ENCODE measurements around the gene HOXB7. TPM values are rescaled to one million over a fixed set of nuclear protein-coding genes. Genes with fewer than 3 reads are reported as not detected.

The HOXB7 gene
- total RNA-seq, 1 donor from 2014 or later, result 15.0 TPM

GRCh38 chr17:48575066-48575582 lies 35.7 kb downstream of the HOXB7 start:
- Histone ChIP-seq H3K4me3 (peak overlapping the region; percentile 15 to 75), H3K36me3 (no peaks in the 10 kb centered on the region), H3K27me3 (no peaks in the 10 kb centered on the region), H3K9me3 (no peaks in the 10 kb centered on the region), H3K27ac (peak overlapping the region; percentile 93 to 97), H3K4me1 (peaks cover 4 to 65% of the 10 kb centered on the region in 2 donors)
- DNase-seq (ENCODE audit: low spot score in 2 of 2), result no peak
- TF ChIP-seq CTCF (IDR thresholded peaks at IDR 0.05), result no peak
- intact Hi-C loops (cut with DNase I), result no loop called here

GRCh38 chr17:48574505-48575065 lies 36.2 kb downstream of the HOXB7 start:
- Histone ChIP-seq H3K27ac (peak overlapping the region; percentile 93 to 97), H3K36me3 (no peaks in the 10 kb centered on the region), H3K27me3 (no peaks in the 10 kb centered on the region), H3K9me3 (no peaks in the 10 kb centered on the region), H3K4me3 (peak overlapping the region; percentile 27 to 75), H3K4me1 (peaks cover 7 to 71% of the 10 kb centered on the region in 2 donors)
- DNase-seq (ENCODE audit: low spot score in 2 of 2), result no peak
- TF ChIP-seq CTCF (IDR thresholded peaks at IDR 0.05), result no peak
- intact Hi-C loops (cut with DNase I), result no loop called here

DNA sequence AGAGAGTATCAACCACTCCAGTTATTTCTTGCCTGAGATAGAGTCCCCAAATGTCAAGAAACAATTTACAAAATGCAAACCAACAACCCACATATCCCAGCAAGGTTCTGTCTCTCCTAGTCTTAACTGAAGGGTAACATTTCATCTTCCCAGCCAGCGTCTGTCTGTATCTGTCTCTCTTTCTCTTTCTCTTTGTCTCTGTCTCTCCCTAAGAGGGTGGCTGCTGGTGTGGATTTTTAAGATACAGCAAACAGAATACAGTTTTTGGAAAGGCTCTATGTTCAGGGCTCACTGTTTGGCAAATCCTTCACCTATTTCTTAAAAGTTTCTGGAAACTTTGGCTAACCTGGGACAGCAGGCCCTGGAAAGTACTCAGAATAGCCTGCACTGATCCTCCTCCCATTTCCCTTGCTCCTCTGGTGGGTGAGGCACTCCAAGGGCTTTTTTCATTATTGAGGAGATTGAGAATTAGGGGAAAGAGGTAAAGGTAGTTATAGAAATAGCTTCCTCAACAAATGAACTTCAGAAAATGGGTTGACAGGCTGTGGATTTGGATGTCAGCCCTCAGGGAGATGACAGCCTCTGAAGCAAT lies 38.9 kb downstream of the HOXB7 start:
- no peaks in the 10 kb centered on the region for H3K36me3 ChIP-seq
- H3K27ac ChIP-seq, result peak overlapping the region; percentile 93 to 97
- intact Hi-C loops (cut with DNase I), result loop anchor here (2.0 kb wide), 1 partner anchor 17 kb away; no protein-coding TSS in a partner anchor
- DNase-seq (ENCODE audit: low spot score in 2 of 2), result no peak
- peak overlapping the region; percentile 46 to 75 for H3K4me3 ChIP-seq
- no peaks in the 10 kb centered on the region for H3K9me3 ChIP-seq
- H3K4me1 ChIP-seq, result peaks cover 7 to 83% of the 10 kb centered on the region in 2 donors
- TF ChIP-seq CTCF (IDR thresholded peaks at IDR 0.05), result no peak
- H3K27me3 ChIP-seq, result no peaks in the 10 kb centered on the region

GRCh38 chr17:48571024-48571818 lies 39.6 kb downstream of the HOXB7 start:
- no peak for DNase-seq (ENCODE audit: low spot score in 2 of 2)

More at GRCh38 chr17:48571024-48571818, 39.6 kb downstream of the HOXB7 start:
- Histone ChIP-seq H3K27ac (peak overlapping the region; percentile 93 to 97), H3K4me1 (peaks cover 7 to 85% of the 10 kb centered on the region in 2 donors), H3K9me3 (no peaks in the 10 kb centered on the region), H3K36me3 (no peaks in the 10 kb centered on the region), H3K27me3 (no peaks in the 10 kb centered on the region), H3K4me3 (peak overlapping the region; percentile 46 to 75)
- intact Hi-C loops (cut with DNase I), result loop anchor here (2.0 kb wide), 1 partner anchor 16 kb away; no protein-coding TSS in a partner anchor
- TF ChIP-seq CTCF (IDR thresholded peaks at IDR 0.05), result no peak

Data from ascending aorta (tissue), 2 donors.